ENCODE data around the gene RBM34. TPM values are rescaled to one million over a fixed set of nuclear protein-coding genes. Genes with fewer than 3 reads are reported as not detected.
"Not testable (repeated sequence)": the region's sequence is repeated elsewhere in the genome, so short reads cannot be mapped to it uniquely, and the experiment has no call there.

Gene RBM34
- polyA plus RNA-seq, 4 donors, result 51.8 to 76.7 (median 61.1) TPM

DNA sequence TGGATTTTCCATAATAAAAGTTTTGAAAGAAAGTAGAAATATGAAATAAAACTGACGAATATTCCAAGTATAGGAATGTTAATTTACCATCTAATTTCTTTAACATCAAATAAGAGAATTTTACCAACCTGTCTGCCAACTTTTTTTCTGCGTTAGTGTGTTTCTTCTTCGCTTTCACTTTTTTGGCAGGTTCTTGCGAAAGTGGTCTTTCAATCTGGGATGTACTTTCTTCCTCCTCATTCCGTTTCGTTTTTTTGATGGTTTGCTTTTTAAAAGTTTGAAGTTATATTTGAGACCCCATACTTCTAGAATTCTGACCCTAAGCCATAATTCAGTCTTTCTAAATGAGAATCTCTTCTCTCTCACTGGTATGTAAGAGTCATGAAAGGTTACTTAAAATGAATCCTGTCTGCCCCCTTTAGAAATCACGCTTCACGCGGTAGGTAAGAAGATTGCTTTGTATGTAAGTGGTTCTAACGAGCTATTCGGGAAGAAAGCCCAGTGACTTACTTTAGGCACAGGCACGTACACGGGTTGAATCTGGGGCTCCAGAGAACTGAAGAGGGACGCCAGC is 580 bp downstream of the RBM34 start:
- peak overlapping the region; percentile 84 to 94 (median 91) for H3K27ac ChIP-seq (ENCODE audit: low read depth in 1 of 3, low read length in 2 of 3)
- WGBS, 3 donors, result 3 to 6% (median 5%) methylated on average over 14 of the region's 14 CpGs

GRCh38 chr1:235159930-235160329 is 1.1 kb downstream of the RBM34 start:
- peaks cover 0 to 31% (median under 1%) of the 10 kb centered on the region in 3 donors for H3K36me3 ChIP-seq (ENCODE audit: control insufficient read depth in 3 of 3, insufficient read depth in 2 of 3, low read depth in 1 of 3, low read length in 3 of 3)
- peak overlapping the region in 1 of 3 donors; percentile 84 for H3K27ac ChIP-seq (ENCODE audit: low read depth in 1 of 3, low read length in 2 of 3)
- WGBS, 3 donors, result 71 to 78% (median 75%) methylated on average over 9 of the region's 9 CpGs
- H3K27me3 ChIP-seq (ENCODE audit: control insufficient read depth in 3 of 3, insufficient read depth in 3 of 3, low read length in 3 of 3); H3K9me3 ChIP-seq (ENCODE audit: control insufficient read depth in 2 of 2, insufficient read depth in 1 of 2, low read depth in 1 of 2, low read length in 1 of 2); FAIRE-seq: not testable (repeated sequence)
- H3K4me3 ChIP-seq (ENCODE audit: low read depth in 1 of 3, low read length in 3 of 3), result peak overlapping the region in 1 of 3 donors; percentile 76
- peak in 1 of 2 donors; percentile 8 for DNase-seq
- peaks cover 0 to 29% (median 4%) of the 10 kb centered on the region in 3 donors for H3K4me1 ChIP-seq (ENCODE audit: control insufficient read depth in 3 of 3, insufficient read depth in 2 of 3, low read depth in 1 of 3, low read length in 2 of 3)

More for the DNA sequence above, 580 bp downstream of the RBM34 start:
- Histone ChIP-seq H3K36me3 (ENCODE audit: control insufficient read depth in 3 of 3, insufficient read depth in 2 of 3, low read depth in 1 of 3, low read length in 3 of 3) (peaks cover 0 to 28% (median 0%) of the 10 kb centered on the region in 3 donors), H3K4me3 (ENCODE audit: low read depth in 1 of 3, low read length in 3 of 3) (peak overlapping the region; percentile 42 to 76 (median 57)), H3K4me1 (ENCODE audit: control insufficient read depth in 3 of 3, insufficient read depth in 2 of 3, low read depth in 1 of 3, low read length in 2 of 3) (peaks cover 0 to 29% (median 4%) of the 10 kb centered on the region in 3 donors), H3K9me3 (ENCODE audit: control insufficient read depth in 2 of 2, insufficient read depth in 1 of 2, low read depth in 1 of 2, low read length in 1 of 2) (no peaks in the 10 kb centered on the region), H3K27me3 (ENCODE audit: control insufficient read depth in 3 of 3, insufficient read depth in 3 of 3, low read length in 3 of 3) (no peaks in the 10 kb centered on the region)
- DNase-seq (no peak), FAIRE-seq (no peak)

GRCh38 chr1:235159284-235159683 is 1.8 kb downstream of the RBM34 start:
- H3K27ac ChIP-seq (ENCODE audit: low read depth in 1 of 3, low read length in 2 of 3); H3K9me3 ChIP-seq (ENCODE audit: control insufficient read depth in 2 of 2, insufficient read depth in 1 of 2, low read depth in 1 of 2, low read length in 1 of 2); FAIRE-seq; H3K27me3 ChIP-seq (ENCODE audit: control insufficient read depth in 3 of 3, insufficient read depth in 3 of 3, low read length in 3 of 3); H3K4me3 ChIP-seq (ENCODE audit: low read depth in 1 of 3, low read length in 3 of 3); DNase-seq: not testable (repeated sequence)
- Histone ChIP-seq H3K4me1 (ENCODE audit: control insufficient read depth in 3 of 3, insufficient read depth in 2 of 3, low read depth in 1 of 3, low read length in 2 of 3) (peaks cover 0 to 29% (median 4%) of the 10 kb centered on the region in 3 donors), H3K36me3 (ENCODE audit: control insufficient read depth in 3 of 3, insufficient read depth in 2 of 3, low read depth in 1 of 3, low read length in 3 of 3) (peaks cover 0 to 32% (median 3%) of the 10 kb centered on the region in 3 donors)
- 89 to 96% (median 90%) methylated on average over 9 of the region's 9 CpGs for WGBS, 3 donors

- Histone ChIP-seq H3K36me3 (ENCODE audit: control insufficient read depth in 3 of 3, insufficient read depth in 2 of 3, low read depth in 1 of 3, low read length in 3 of 3) (peaks cover 0 to 38% (median 5%) of the 10 kb centered on the region in 3 donors), H3K9me3 (ENCODE audit: control insufficient read depth in 2 of 2, insufficient read depth in 1 of 2, low read depth in 1 of 2, low read length in 1 of 2) (no peaks in the 10 kb centered on the region), H3K4me3 (ENCODE audit: low read depth in 1 of 3, low read length in 3 of 3) (no peak overlapping the region), H3K27me3 (ENCODE audit: control insufficient read depth in 3 of 3, insufficient read depth in 3 of 3, low read length in 3 of 3) (no peaks in the 10 kb centered on the region), H3K4me1 (ENCODE audit: control insufficient read depth in 3 of 3, insufficient read depth in 2 of 3, low read depth in 1 of 3, low read length in 2 of 3) (peaks cover 0 to 29% (median 4%) of the 10 kb centered on the region in 3 donors), H3K27ac (ENCODE audit: low read depth in 1 of 3, low read length in 2 of 3) (no peak overlapping the region)
- FAIRE-seq (no peak), DNase-seq (peak in 1 of 2 donors; percentile 2)
- 87 to 94% (median 93%) methylated on average over 6 of the region's 6 CpGs for WGBS, 3 donors
Observed at GRCh38 chr1:235158680-235159079, 2.4 kb downstream of the RBM34 start.

GRCh38 chr1:235157150-235157549 is 3.9 kb downstream of the RBM34 start:
- FAIRE-seq, result no peak
- 80 to 92% (median 82%) methylated on average over 4 of the region's 4 CpGs for WGBS, 3 donors
- H3K27ac ChIP-seq (ENCODE audit: low read depth in 1 of 3, low read length in 2 of 3), result peak overlapping the region in 2 of 3 donors; percentile 39 to 66

GRCh38 chr1:235156740-235157139 is 4.3 kb downstream of the RBM34 start:
- peak; percentile 78 to 79 for DNase-seq
- whole genome bisulfite sequencing, 3 donors, result 17 to 55% (median 38%) methylated on average over 4 of the region's 4 CpGs
- H3K27ac ChIP-seq (ENCODE audit: low read depth in 1 of 3, low read length in 2 of 3), result peak overlapping the region in 2 of 3 donors; percentile 39 to 66
- peaks cover 0 to 50% (median 8%) of the 10 kb centered on the region in 3 donors for H3K36me3 ChIP-seq (ENCODE audit: control insufficient read depth in 3 of 3, insufficient read depth in 2 of 3, low read depth in 1 of 3, low read length in 3 of 3)
- no peak overlapping the region for H3K4me3 ChIP-seq (ENCODE audit: low read depth in 1 of 3, low read length in 3 of 3)
- no peak for FAIRE-seq
- H3K27me3 ChIP-seq (ENCODE audit: control insufficient read depth in 3 of 3, insufficient read depth in 3 of 3, low read length in 3 of 3), result no peaks in the 10 kb centered on the region
- H3K9me3 ChIP-seq (ENCODE audit: control insufficient read depth in 2 of 2, insufficient read depth in 1 of 2, low read depth in 1 of 2, low read length in 1 of 2), result no peaks in the 10 kb centered on the region
- H3K4me1 ChIP-seq (ENCODE audit: control insufficient read depth in 3 of 3, insufficient read depth in 2 of 3, low read depth in 1 of 3, low read length in 2 of 3), result peaks cover 0 to 29% (median 4%) of the 10 kb centered on the region in 3 donors

More at GRCh38 chr1:235157150-235157549, 3.9 kb downstream of the RBM34 start:
- Histone ChIP-seq H3K4me1 (ENCODE audit: control insufficient read depth in 3 of 3, insufficient read depth in 2 of 3, low read depth in 1 of 3, low read length in 2 of 3) (peaks cover 0 to 29% (median 4%) of the 10 kb centered on the region in 3 donors), H3K27me3 (ENCODE audit: control insufficient read depth in 3 of 3, insufficient read depth in 3 of 3, low read length in 3 of 3) (no peaks in the 10 kb centered on the region), H3K4me3 (ENCODE audit: low read depth in 1 of 3, low read length in 3 of 3) (no peak overlapping the region), H3K9me3 (ENCODE audit: control insufficient read depth in 2 of 2, insufficient read depth in 1 of 2, low read depth in 1 of 2, low read length in 1 of 2) (no peaks in the 10 kb centered on the region), H3K36me3 (ENCODE audit: control insufficient read depth in 3 of 3, insufficient read depth in 2 of 3, low read depth in 1 of 3, low read length in 3 of 3) (peaks cover 0 to 48% (median 8%) of the 10 kb centered on the region in 3 donors)
- DNase-seq, result no peak

DNA sequence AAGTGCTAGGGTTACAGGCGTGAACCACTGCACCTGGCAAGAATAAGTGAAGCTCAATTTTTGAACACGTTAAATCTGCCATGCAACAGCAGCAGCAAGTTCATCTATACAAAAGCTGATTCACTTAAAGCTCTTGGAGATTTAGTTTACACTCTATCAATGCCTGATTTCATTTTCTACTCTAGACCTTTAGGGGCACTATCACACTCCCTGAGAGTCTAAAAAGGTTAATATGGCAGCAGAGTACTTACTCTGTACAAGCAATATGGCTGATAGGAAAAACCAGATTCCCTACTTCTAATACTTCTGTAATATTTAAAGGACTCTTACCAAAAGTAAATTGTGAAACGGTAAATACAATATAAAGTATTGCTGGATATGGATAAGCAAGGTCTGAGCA is 4.8 kb downstream of the RBM34 start:
- Histone ChIP-seq H3K4me1 (ENCODE audit: control insufficient read depth in 3 of 3, insufficient read depth in 2 of 3, low read depth in 1 of 3, low read length in 2 of 3) (peaks cover 0 to 29% (median 4%) of the 10 kb centered on the region in 3 donors), H3K27me3 (ENCODE audit: control insufficient read depth in 3 of 3, insufficient read depth in 3 of 3, low read length in 3 of 3) (no peaks in the 10 kb centered on the region), H3K9me3 (ENCODE audit: control insufficient read depth in 2 of 2, insufficient read depth in 1 of 2, low read depth in 1 of 2, low read length in 1 of 2) (no peaks in the 10 kb centered on the region), H3K27ac (ENCODE audit: low read depth in 1 of 3, low read length in 2 of 3) (peak overlapping the region in 1 of 3 donors; percentile 66), H3K36me3 (ENCODE audit: control insufficient read depth in 3 of 3, insufficient read depth in 2 of 3, low read depth in 1 of 3, low read length in 3 of 3) (peaks cover 4 to 52% (median 11%) of the 10 kb centered on the region in 3 donors), H3K4me3 (ENCODE audit: low read depth in 1 of 3, low read length in 3 of 3) (no peak overlapping the region)
- 70 to 82% (median 81%) methylated on average over 3 of the region's 3 CpGs for WGBS, 3 donors
- DNase-seq, result no peak
- FAIRE-seq, result no peak

DNA sequence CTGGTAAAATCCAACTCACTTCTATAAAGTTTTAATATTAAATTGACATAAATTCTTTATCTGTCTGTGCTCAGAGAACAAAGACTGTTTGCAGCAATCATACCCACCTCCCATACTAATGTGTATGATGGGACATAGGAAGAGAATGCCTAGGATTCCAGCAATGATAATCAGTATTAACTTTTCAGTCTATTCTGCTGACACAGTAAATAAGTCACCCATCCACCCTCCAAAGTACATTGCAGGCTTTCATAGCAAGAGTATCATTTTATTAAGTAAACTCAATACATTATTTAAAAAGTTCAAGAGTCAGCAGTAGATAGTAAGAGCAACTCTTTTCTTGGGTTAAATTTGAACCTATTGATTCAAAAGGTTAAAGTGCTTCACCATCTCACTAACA is 8.8 kb downstream of the RBM34 start:
- DNase-seq, result no peak
- H3K4me1 ChIP-seq (ENCODE audit: control insufficient read depth in 3 of 3, insufficient read depth in 2 of 3, low read depth in 1 of 3, low read length in 2 of 3), result peaks cover 0 to 11% (median 4%) of the 10 kb centered on the region in 3 donors
- H3K36me3 ChIP-seq (ENCODE audit: control insufficient read depth in 3 of 3, insufficient read depth in 2 of 3, low read depth in 1 of 3, low read length in 3 of 3), result peaks cover 6 to 49% (median 21%) of the 10 kb centered on the region in 3 donors
- no peak overlapping the region for H3K27ac ChIP-seq (ENCODE audit: low read depth in 1 of 3, low read length in 2 of 3)
- FAIRE-seq, result no peak
- no peaks in the 10 kb centered on the region for H3K27me3 ChIP-seq (ENCODE audit: control insufficient read depth in 3 of 3, insufficient read depth in 3 of 3, low read length in 3 of 3)
- H3K4me3 ChIP-seq (ENCODE audit: low read depth in 1 of 3, low read length in 3 of 3), result no peak overlapping the region
- H3K9me3 ChIP-seq (ENCODE audit: control insufficient read depth in 2 of 2, insufficient read depth in 1 of 2, low read depth in 1 of 2, low read length in 1 of 2), result no peaks in the 10 kb centered on the region

Data from small intestine (tissue), 7 donors.